PC-9 (cell line): ENCODE data around the gene AP4S1.

Experiments
- CTCF ChIP-seq: fragments of 200-600 bp; sonication (generic); conservative IDR thresholded peaks from 2 replicates; pipeline ENCODE4 v1.6.1; 2017; ENCODE audit warnings: mixed run types, antibody characterized with exemption, mild to moderate bottlenecking, moderate library complexity
- EZH2 ChIP-seq: fragments of 200-600 bp; sonication (generic); IDR thresholded peaks from 2 replicates; pipeline ENCODE4 v1.8.0; 2017; ENCODE audit warnings: antibody characterized with exemption, low read depth

DNA sequence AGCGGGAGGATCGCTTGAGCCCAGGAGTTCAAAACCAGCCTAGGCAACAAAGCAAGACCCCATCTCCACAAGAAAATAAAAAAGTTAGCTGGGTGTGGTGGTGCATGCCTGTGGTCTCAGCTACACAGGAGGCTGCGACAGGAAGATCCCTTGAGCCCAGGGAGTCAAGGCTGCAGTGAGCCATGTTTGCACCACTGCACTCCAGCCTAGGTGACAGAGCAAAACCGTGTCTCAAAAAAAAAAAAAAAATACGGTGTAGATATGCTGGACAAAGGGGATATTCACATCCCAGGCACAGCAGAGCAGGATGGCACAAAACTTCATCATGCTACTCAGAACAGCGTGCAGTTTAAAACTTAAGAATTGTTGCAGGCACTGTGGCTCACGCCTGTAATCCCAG lies 25.6 kb downstream of the AP4S1 start:
- TF ChIP-seq CTCF (no peak), EZH2 (no peak)
